ENCODE results near the gene SERPINB2.
A peak's percentile ranks its signal among the peaks of the same experiment; 100 is the strongest.
"Not testable (repeated sequence)": the region's sequence is repeated elsewhere in the genome, so short reads cannot be mapped to it uniquely, and the experiment has no call there.

SERPINB2 gene

GRCh38 chr18:63936156-63936931 lies 48.8 kb downstream of the SERPINB2 start:
- peak; percentile 35 to 40 for DNase-seq (ENCODE audit: low read depth in 2 of 2)

GRCh38 chr18:63936932-63937393 lies 49.5 kb downstream of the SERPINB2 start:
- DNase-seq (ENCODE audit: low read depth in 2 of 2): no peak

- no peak for DNase-seq (ENCODE audit: low read depth in 2 of 2)
These were observed 52.5 kb downstream of the SERPINB2 start for GRCh38 chr18:63940008-63940407.

GRCh38 chr18:63940543-63941050 lies 53.1 kb downstream of the SERPINB2 start:
- DNase-seq (ENCODE audit: low read depth in 2 of 2): not testable (repeated sequence)

- no peak for DNase-seq (ENCODE audit: low read depth in 2 of 2)
These were observed 59.7 kb downstream of the SERPINB2 start for GRCh38 chr18:63947051-63947790.

- no peak for DNase-seq (ENCODE audit: low read depth in 2 of 2)
These were observed 61.7 kb downstream of the SERPINB2 start, which contains the start of gene HMSD for GRCh38 chr18:63949068-63949737. HMSD (plus strand) TSS chr18:63949301; CDS start chr18:63953456, 4,155 bp downstream.

GRCh38 chr18:63951302-63951705 lies 63.8 kb downstream of the SERPINB2 start:
- peak in 1 of 2 experiments; percentile 31 for DNase-seq (ENCODE audit: low read depth in 2 of 2)

All from fibroblast of skin of left quadriceps (primary cell).